IMR-90 (cell line): ENCODE data around the gene ATP11B. TPM values are rescaled to one million over a fixed set of nuclear protein-coding genes. Genes with fewer than 3 reads are reported as not detected.

Experiments
- ATAC-seq: fragments of 200-7000 bp; cut with Tn5 transposase; 2 replicates; pipeline ENCODE4 v1.9.1; 2020; ENCODE audit warnings: low read depth, mild to moderate bottlenecking, moderate library complexity
- BruUV-seq: library from RNA; stranded (reverse); fragments of 400-500 nt; replicated peaks from 2 replicates; lab custom pipeline; 2021; lab: Mats Ljungman, UMichigan
- CTCF ChIA-PET: fragments of 300-600 bp; formaldehyde crosslinking; extraction: SDS; loops from one replicate; lab custom pipeline; 2021; ENCODE audit warnings: antibody characterized with exemption; lab: Yijun Ruan, JAX
- POLR2A ChIA-PET: fragments of 300-600 bp; sonication (Branson Sonifier 250); formaldehyde crosslinking; loops from one replicate; lab custom pipeline; 2022; ENCODE audit warnings: antibody characterized with exemption; ENCODE audit not compliant: unreplicated experiment; lab: Charles Lee
- DNase-seq: peaks from one replicate; pipeline ENCODE4 v3.0.0; 2013
- H2AFZ ChIP-seq: replicated peaks from 2 replicates; pipeline ENCODE3; 2013; ENCODE audit warnings: low read length, mild to moderate bottlenecking; ENCODE audit not compliant: poor library complexity
- H2AK5ac ChIP-seq: 2 replicates; pipeline ENCODE4 v1.6.1; 2013; ENCODE audit warnings: low read depth, low read length, inconsistent platforms
- H2AK9ac ChIP-seq: replicated peaks from 2 replicates; pipeline ENCODE3; 2013; ENCODE audit warnings: mild to moderate bottlenecking, low read depth, low read length, moderate library complexity; ENCODE audit not compliant: poor library complexity
- H2BK120ac ChIP-seq: 2 replicates; pipeline ENCODE4 v1.6.1; 2013; ENCODE audit warnings: low read depth, low read length, inconsistent platforms
- H2BK15ac ChIP-seq: 3 replicates; pipeline ENCODE4 v1.6.1; 2013; ENCODE audit warnings: low read depth, low read length, inconsistent platforms
- H2BK20ac ChIP-seq: 2 replicates; pipeline ENCODE4 v1.6.1; 2013; ENCODE audit warnings: low read depth, mild to moderate bottlenecking, inconsistent platforms, low read length, moderate library complexity
- H2BK5ac ChIP-seq: 2 replicates; pipeline ENCODE4 v1.6.1; 2013; ENCODE audit warnings: mild to moderate bottlenecking, low read depth, low read length, inconsistent platforms; ENCODE audit not compliant: poor library complexity, severe bottlenecking
- H3K14ac ChIP-seq: replicated peaks from 2 replicates; pipeline ENCODE4 v1.6.1; 2013; ENCODE audit warnings: low read depth, low read length, inconsistent platforms
- H3K18ac ChIP-seq: 2 replicates; pipeline ENCODE4 v1.6.1; 2013; ENCODE audit warnings: low read depth, low read length, control low read depth
- H3K23ac ChIP-seq: 2 replicates; pipeline ENCODE4 v1.6.1; 2013; ENCODE audit warnings: low read depth, low read length, inconsistent platforms
- H3K27ac ChIP-seq: 2 replicates; pipeline ENCODE4 v1.5.1; 2013; ENCODE audit warnings: mild to moderate bottlenecking, control low read depth, low read length; ENCODE audit not compliant: insufficient read depth
- H3K27me3 ChIP-seq: 2 replicates; pipeline ENCODE4 v1.6.1; 2013; ENCODE audit warnings: low read length; ENCODE audit not compliant: control insufficient read depth, insufficient read depth
- H3K36me3 ChIP-seq: 2 replicates; pipeline ENCODE4 v1.6.1; 2013; ENCODE audit warnings: low read length, mixed read lengths; ENCODE audit not compliant: control insufficient read depth, insufficient read depth
- H3K4ac ChIP-seq: 2 replicates; pipeline ENCODE4 v1.6.1; 2013; ENCODE audit warnings: low read depth, low read length, inconsistent platforms
- H3K4me1 ChIP-seq: 2 replicates; pipeline ENCODE4 v1.6.1; 2013; ENCODE audit warnings: low read length, mixed read lengths; ENCODE audit not compliant: control insufficient read depth, insufficient read depth
- H3K4me2 ChIP-seq: 2 replicates; pipeline ENCODE4 v1.6.1; 2013; ENCODE audit warnings: low read depth, mild to moderate bottlenecking, control low read depth, low read length, moderate library complexity
- H3K4me3 ChIP-seq: 2 replicates; pipeline ENCODE4 v1.5.1; 2013; ENCODE audit warnings: low read depth, mild to moderate bottlenecking, control low read depth, low read length, moderate library complexity; ENCODE audit not compliant: insufficient read depth
- H3K56ac ChIP-seq: 2 replicates; pipeline ENCODE4 v1.6.1; 2013; ENCODE audit warnings: low read length, inconsistent platforms; ENCODE audit not compliant: insufficient read depth; ENCODE audit errors: extremely low read depth
- H3K79me1 ChIP-seq, 2 experiments: 2 replicates each; pipeline ENCODE4 v1.6.1; 2013; ENCODE audit warnings: low read length in 2 of 2, inconsistent platforms in 1 of 2, low read depth in 1 of 2
- H3K9ac ChIP-seq: 2 replicates; pipeline ENCODE4 v1.6.1; 2013; ENCODE audit warnings: low read depth, low read length, control low read depth
- H3K9me1 ChIP-seq: 2 replicates; pipeline ENCODE4 v1.6.1; 2013; ENCODE audit warnings: low read length, inconsistent platforms; ENCODE audit not compliant: insufficient read depth
- H3K9me3 ChIP-seq: 2 replicates; pipeline ENCODE4 v1.6.1; 2013; ENCODE audit warnings: low read length; ENCODE audit not compliant: control insufficient read depth, insufficient read depth
- H4K20me1 ChIP-seq: 2 replicates; pipeline ENCODE4 v1.6.1; 2013; ENCODE audit warnings: low read length, inconsistent platforms; ENCODE audit not compliant: insufficient read depth
- H4K5ac ChIP-seq: 2 replicates; pipeline ENCODE4 v1.6.1; 2013; ENCODE audit warnings: mild to moderate bottlenecking, low read depth, low read length, control low read depth
- H4K8ac ChIP-seq, 2 experiments: 2 replicates each; pipeline ENCODE4 v1.6.1; 2013; ENCODE audit warnings: low read depth in 2 of 2, low read length in 2 of 2, control low read depth in 1 of 2, inconsistent platforms in 1 of 2
- H4K91ac ChIP-seq: 2 replicates; pipeline ENCODE4 v1.6.1; 2013; ENCODE audit warnings: low read depth, low read length, inconsistent platforms; ENCODE audit not compliant: insufficient read depth
- BHLHE40 ChIP-seq: fragments of 150-350 bp; IDR thresholded peaks from 2 replicates; pipeline ENCODE4 v1.6.1; 2016; ENCODE audit warnings: mild to moderate bottlenecking, low read depth, low read length
- CEBPB ChIP-seq: IDR thresholded peaks from 2 replicates; pipeline ENCODE4 v1.6.1; 2012; ENCODE audit warnings: low read depth, low read length, improper control_type of control experiment
- CHD1 ChIP-seq: IDR thresholded peaks from 2 replicates; pipeline ENCODE4 v1.6.1; 2012; ENCODE audit warnings: low read depth, low read length, improper control_type of control experiment
- FOS ChIP-seq: fragments of 150-350 bp; IDR thresholded peaks from 2 replicates; pipeline ENCODE4 v1.6.1; 2016; ENCODE audit warnings: low read depth, low read length
- MAFK ChIP-seq: IDR thresholded peaks from 2 replicates; pipeline ENCODE4 v1.6.1; 2012; ENCODE audit warnings: low read depth, low read length, improper control_type of control experiment
- MAZ ChIP-seq: IDR thresholded peaks from 2 replicates; pipeline ENCODE4 v1.6.1; 2012; ENCODE audit warnings: low read depth, mild to moderate bottlenecking, low read length, improper control_type of control experiment, moderate library complexity, borderline replicate concordance
- MXI1 ChIP-seq: IDR thresholded peaks from 2 replicates; pipeline ENCODE4 v1.6.1; 2012; ENCODE audit warnings: low read depth, mild to moderate bottlenecking, low read length, moderate library complexity, borderline replicate concordance
- NFE2L2 ChIP-seq: fragments of 150-350 bp; IDR thresholded peaks from 2 replicates; pipeline ENCODE4 v1.6.1; 2016; ENCODE audit warnings: low read depth, mild to moderate bottlenecking, low read length
- POLR2A ChIP-seq: IDR thresholded peaks from 2 replicates; pipeline ENCODE4 v1.6.1; 2012; ENCODE audit warnings: mild to moderate bottlenecking, low read depth, low read length
- RAD21 ChIP-seq: IDR thresholded peaks from 2 replicates; pipeline ENCODE4 v1.6.1; 2012; ENCODE audit warnings: low read length, improper control_type of control experiment
- RCOR1 ChIP-seq: IDR thresholded peaks from 2 replicates; pipeline ENCODE4 v1.6.1; 2012; ENCODE audit warnings: mild to moderate bottlenecking, low read length, improper control_type of control experiment; ENCODE audit not compliant: insufficient replicate concordance
- RFX5 ChIP-seq: IDR thresholded peaks from 2 replicates; pipeline ENCODE4 v1.8.0; 2012; ENCODE audit warnings: low read depth, mild to moderate bottlenecking, low read length, moderate library complexity
- SMC3 ChIP-seq: fragments of 150-350 bp; IDR thresholded peaks from 2 replicates; pipeline ENCODE4 v1.6.1; 2016; ENCODE audit warnings: low read depth, mild to moderate bottlenecking, antibody characterized with exemption, low read length, moderate library complexity
- WGBS, 2 experiments: methylation state at CpG; one replicate each; pipeline versions ENCODE4 v1.1.5 to v1.1.7; 2013; ENCODE audit warnings: missing lambda C conversion rate in 2 of 2; ENCODE audit not compliant: insufficient read length in 1 of 2; ENCODE audit errors: extremely low coverage in 2 of 2; 5-methylcytosine and 5-hydroxymethylcytosine counted together
- dilution Hi-C: fragments of 300-500 bp; cut with HindIII; formaldehyde crosslinking; loops from one replicate; pipeline ENCODE4 v1.14.3; 2018; ENCODE audit warnings: low sequenced_read_pairs; ENCODE audit not compliant: unreplicated experiment
- in situ Hi-C: fragments of 300-500 bp; cut with MboI; formaldehyde crosslinking; loops from 3 replicates; pipeline ENCODE4 v1.14.3; 2019; ENCODE audit warnings: low sequenced_read_pairs, inconsistent platforms, mixed read lengths
- intact Hi-C: fragments of 100-400 bp; cut with micrococcal nuclease; formaldehyde crosslinking; loops from 2 replicates; pipeline ENCODE4 v1.10.0; 2022
- polyA plus RNA-seq, 3 experiments: library from polyadenylated mRNA; depleted of rRNA; stranded (reverse); fragments of >200 nt; gene quantifications; 2 replicates each; pipeline ENCODE4 v1.2.3, GENCODE V29; 2012; ENCODE audit warnings: low replicate concordance in 1 of 3
- total RNA-seq: library from RNA; depleted of rRNA; stranded (reverse); fragments of >200 nt; gene quantifications from 2 replicates; pipeline ENCODE4 v1.2.3, GENCODE V29; 2012
- TF ChIP-seq, protein P1 (sequence below): conservative IDR thresholded peaks from 2 replicates; pipeline ENCODE4 v1.5.1; 2012; ENCODE audit warnings: mild to moderate bottlenecking, low read depth, low read length, improper control_type of control experiment
- TF ChIP-seq, protein P2 (sequence below): fragments of 150-350 bp; IDR thresholded peaks from 2 replicates; pipeline ENCODE4 v1.6.1; 2017; ENCODE audit warnings: mild to moderate bottlenecking, antibody characterized with exemption, low read length, low read depth
- TF ChIP-seq, protein P3 (sequence below): fragments of 150-350 bp; IDR thresholded peaks from 2 replicates; pipeline ENCODE4 v1.6.1; 2016; ENCODE audit warnings: low read depth, mild to moderate bottlenecking, low read length, moderate library complexity, borderline replicate concordance

The ATP11B gene
- total and polyA plus RNA-seq, 2 of the 4 experiments (the other 2 are of a cell fraction) = 10.0 to 39.6 TPM

DNA sequence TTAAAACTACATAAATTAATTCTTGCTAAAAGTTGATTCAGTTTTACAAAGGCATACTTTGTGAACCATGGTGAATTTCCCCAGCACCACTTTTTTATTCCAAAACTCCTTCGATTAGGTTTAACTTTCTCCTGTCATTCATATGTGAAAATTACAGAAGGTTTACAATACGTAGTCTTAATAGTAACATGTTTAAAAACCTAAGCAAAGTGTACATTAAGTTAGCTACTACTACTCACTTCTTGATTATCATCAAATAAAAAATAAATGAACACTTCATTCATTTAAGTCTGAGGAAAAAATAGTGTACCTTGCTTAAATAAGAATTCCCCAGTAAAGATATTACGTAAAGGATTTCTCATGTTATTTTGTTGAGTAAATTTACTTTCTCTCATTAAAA, 148.4 kb downstream of the ATP11B start:
- POLR2A ChIA-PET = no interaction called here
- Histone ChIP-seq H3K79me1 (no peaks in the 10 kb centered on the region), H2AFZ (no peak overlapping the region), H3K14ac (no peak overlapping the region), H4K5ac (no peak overlapping the region), H3K4me2 (no peak overlapping the region), H2BK20ac (no peak overlapping the region), H3K9me1 (0 out of 2 replicates have a peak, but pooled peaks cover 3% of the 10 kb centered on the region), H3K4ac (no peak overlapping the region), H3K23ac (no peak overlapping the region), H3K9ac (no peak overlapping the region), H3K36me3 (peaks cover 1% of the 10 kb centered on the region; the same call in 1 of the 2 replicates), H3K56ac (no peak overlapping the region; the same call in 1 of the 2 replicates), H2AK5ac (no peak overlapping the region), H4K20me1 (no peaks in the 10 kb centered on the region), H3K18ac (no peak overlapping the region), H4K91ac (no peak overlapping the region), H4K8ac (no peak overlapping the region), H2AK9ac (no peak overlapping the region), H3K9me3 (no peaks in the 10 kb centered on the region), H3K4me3 (no peak overlapping the region), H3K27ac (no peak overlapping the region), H2BK15ac (no peak overlapping the region), H2BK120ac (no peak overlapping the region), H3K27me3 (no peaks in the 10 kb centered on the region), H2BK5ac (no peak overlapping the region), H3K4me1 (no peaks in the 10 kb centered on the region)
- intact Hi-C loops (loop anchor here (1.0 kb wide), 1 partner anchor 13 kb away; no protein-coding TSS in a partner anchor), in situ Hi-C loops (no loop called here), dilution Hi-C loops (no loop called here)
- no TSS peak for BruUV-seq
- no CpG with 5 or more reads among the region's 3 CpGs for WGBS, 2 experiments
- no peak for DNase-seq
- ATAC-seq = no peak
- TF ChIP-seq FOS (no peak), MAZ (no peak), CEBPB (no peak), MXI1 (no peak), SMC3 (no peak), NFE2L2 (no peak), CHD1 (no peak), BHLHE40 (no peak), RCOR1 (no peak), RAD21 (no peak), POLR2A (no peak), MAFK (no peak), RFX5 (no peak)
- TF ChIP-seq, protein P1, sequence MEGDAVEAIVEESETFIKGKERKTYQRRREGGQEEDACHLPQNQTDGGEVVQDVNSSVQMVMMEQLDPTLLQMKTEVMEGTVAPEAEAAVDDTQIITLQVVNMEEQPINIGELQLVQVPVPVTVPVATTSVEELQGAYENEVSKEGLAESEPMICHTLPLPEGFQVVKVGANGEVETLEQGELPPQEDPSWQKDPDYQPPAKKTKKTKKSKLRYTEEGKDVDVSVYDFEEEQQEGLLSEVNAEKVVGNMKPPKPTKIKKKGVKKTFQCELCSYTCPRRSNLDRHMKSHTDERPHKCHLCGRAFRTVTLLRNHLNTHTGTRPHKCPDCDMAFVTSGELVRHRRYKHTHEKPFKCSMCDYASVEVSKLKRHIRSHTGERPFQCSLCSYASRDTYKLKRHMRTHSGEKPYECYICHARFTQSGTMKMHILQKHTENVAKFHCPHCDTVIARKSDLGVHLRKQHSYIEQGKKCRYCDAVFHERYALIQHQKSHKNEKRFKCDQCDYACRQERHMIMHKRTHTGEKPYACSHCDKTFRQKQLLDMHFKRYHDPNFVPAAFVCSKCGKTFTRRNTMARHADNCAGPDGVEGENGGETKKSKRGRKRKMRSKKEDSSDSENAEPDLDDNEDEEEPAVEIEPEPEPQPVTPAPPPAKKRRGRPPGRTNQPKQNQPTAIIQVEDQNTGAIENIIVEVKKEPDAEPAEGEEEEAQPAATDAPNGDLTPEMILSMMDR = no peak
- TF ChIP-seq, protein P2, sequence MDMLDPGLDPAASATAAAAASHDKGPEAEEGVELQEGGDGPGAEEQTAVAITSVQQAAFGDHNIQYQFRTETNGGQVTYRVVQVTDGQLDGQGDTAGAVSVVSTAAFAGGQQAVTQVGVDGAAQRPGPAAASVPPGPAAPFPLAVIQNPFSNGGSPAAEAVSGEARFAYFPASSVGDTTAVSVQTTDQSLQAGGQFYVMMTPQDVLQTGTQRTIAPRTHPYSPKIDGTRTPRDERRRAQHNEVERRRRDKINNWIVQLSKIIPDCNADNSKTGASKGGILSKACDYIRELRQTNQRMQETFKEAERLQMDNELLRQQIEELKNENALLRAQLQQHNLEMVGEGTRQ = no peak
- TF ChIP-seq, protein P3, sequence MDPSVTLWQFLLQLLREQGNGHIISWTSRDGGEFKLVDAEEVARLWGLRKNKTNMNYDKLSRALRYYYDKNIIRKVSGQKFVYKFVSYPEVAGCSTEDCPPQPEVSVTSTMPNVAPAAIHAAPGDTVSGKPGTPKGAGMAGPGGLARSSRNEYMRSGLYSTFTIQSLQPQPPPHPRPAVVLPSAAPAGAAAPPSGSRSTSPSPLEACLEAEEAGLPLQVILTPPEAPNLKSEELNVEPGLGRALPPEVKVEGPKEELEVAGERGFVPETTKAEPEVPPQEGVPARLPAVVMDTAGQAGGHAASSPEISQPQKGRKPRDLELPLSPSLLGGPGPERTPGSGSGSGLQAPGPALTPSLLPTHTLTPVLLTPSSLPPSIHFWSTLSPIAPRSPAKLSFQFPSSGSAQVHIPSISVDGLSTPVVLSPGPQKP = no peak
- CTCF ChIA-PET = no interaction called here
